HEK293 (cell line): Measurements from ENCODE around the gene HLA-DOB.
A peak's percentile ranks its signal among the peaks of the same experiment; 100 is the strongest.

ENCODE experiments used
- CTCF ChIA-PET: fragments of 350-600 bp; formaldehyde crosslinking; extraction: SDS; loops from one replicate; lab custom pipeline; 2021; ENCODE audit warnings: antibody characterized with exemption; lab: Yijun Ruan, JAX
- POLR2A ChIA-PET: fragments of 300-600 bp; formaldehyde crosslinking; extraction: SDS; loops from one replicate; lab custom pipeline; 2020; ENCODE audit warnings: antibody characterized with exemption, inconsistent platforms; lab: Yijun Ruan, JAX
- H3K27ac ChIP-seq: fragments of 200-500 bp; sonication (Bioruptor generic); 2 replicates; pipeline ENCODE4 v1.5.1; 2014; ENCODE audit warnings: low read depth, low read length, control low read depth, inconsistent platforms; ENCODE audit errors: extremely low read depth
- H3K36me3 ChIP-seq, 2 experiments: fragments of 200-500 bp in 1 of 2; sonication (Bioruptor generic) in 1 of 2; 1 replicate in 1 of 2; 2 replicates in 1 of 2; pipeline ENCODE4 v1.5.1; 2014 to 2017; ENCODE audit warnings: inconsistent platforms in 2 of 2, low read length in 2 of 2; ENCODE audit not compliant: control insufficient read depth in 2 of 2, insufficient read depth in 1 of 2
- H3K4me1 ChIP-seq: fragments of 200-500 bp; sonication (Bioruptor generic); 2 replicates; pipeline ENCODE4 v1.5.1; 2014; ENCODE audit warnings: mild to moderate bottlenecking, low read length, inconsistent platforms; ENCODE audit not compliant: control insufficient read depth, insufficient read depth
- H3K4me3 ChIP-seq: 2 replicates; pipeline ENCODE4 v1.5.1; 2011; ENCODE audit warnings: low read depth, mild to moderate bottlenecking, control low read depth, low read length, moderate library complexity
- H3K9me3 ChIP-seq: fragments of 200-500 bp; sonication (Bioruptor generic); 2 replicates; pipeline ENCODE4 v1.5.1; 2014; ENCODE audit warnings: low read depth, low read length, inconsistent platforms; ENCODE audit not compliant: control insufficient read depth, insufficient read depth
- GLIS1 ChIP-seq: fragments of 450-650 bp; formaldehyde crosslinking; IDR thresholded peaks from 2 replicates; pipeline ENCODE4 v1.5.1; 2016; ENCODE audit warnings: missing biosample characterization, missing genetic modification characterization
- GLIS2 ChIP-seq: fragments of 450-650 bp; formaldehyde crosslinking; IDR thresholded peaks from 2 replicates; pipeline ENCODE4 v1.5.1; 2016; ENCODE audit warnings: missing biosample characterization, missing genetic modification characterization
- IKZF3 ChIP-seq: fragments of 450-650 bp; IDR thresholded peaks from 2 replicates; pipeline ENCODE4 v1.5.0; 2018; ENCODE audit warnings: missing biosample characterization, mild to moderate bottlenecking, missing genetic modification characterization, moderate library complexity
- PATZ1 ChIP-seq: fragments of 450-650 bp; formaldehyde crosslinking; IDR thresholded peaks from 2 replicates; pipeline ENCODE4 v1.5.1; 2016; ENCODE audit warnings: missing biosample characterization, missing genetic modification characterization
- PRDM1 ChIP-seq: fragments of 450-650 bp; formaldehyde crosslinking; IDR thresholded peaks from 2 replicates; pipeline ENCODE4; 2016; ENCODE audit warnings: missing biosample characterization, missing genetic modification characterization
- SCRT1 ChIP-seq: fragments of 450-650 bp; formaldehyde crosslinking; IDR thresholded peaks from 2 replicates; pipeline ENCODE4 v1.5.1; 2016; ENCODE audit warnings: missing biosample characterization, missing genetic modification characterization, borderline replicate concordance
- SP7 ChIP-seq: fragments of 450-650 bp; formaldehyde crosslinking; IDR thresholded peaks from 2 replicates; pipeline ENCODE4 v1.5.1; 2016; ENCODE audit warnings: missing biosample characterization, missing genetic modification characterization
- ZBTB10 ChIP-seq: fragments of 450-650 bp; formaldehyde crosslinking; IDR thresholded peaks from 2 replicates; pipeline ENCODE4 v1.5.1; 2016; ENCODE audit warnings: missing biosample characterization, missing genetic modification characterization
- ZBTB17 ChIP-seq: fragments of 450-650 bp; formaldehyde crosslinking; IDR thresholded peaks from 2 replicates; pipeline ENCODE4 v1.5.1; 2016; ENCODE audit warnings: missing biosample characterization, missing genetic modification characterization
- ZBTB20 ChIP-seq: fragments of 450-650 bp; formaldehyde crosslinking; IDR thresholded peaks from 2 replicates; pipeline ENCODE4 v1.5.1; 2016; ENCODE audit warnings: missing biosample characterization, missing genetic modification characterization
- ZBTB48 ChIP-seq: fragments of 450-650 bp; formaldehyde crosslinking; IDR thresholded peaks from 2 replicates; pipeline ENCODE4 v1.5.1; 2016; ENCODE audit warnings: missing biosample characterization, missing genetic modification characterization
- ZIC2 ChIP-seq: fragments of 450-650 bp; formaldehyde crosslinking; IDR thresholded peaks from 2 replicates; pipeline ENCODE4 v1.5.1; 2016; ENCODE audit warnings: missing biosample characterization, missing genetic modification characterization
- ZNF16 ChIP-seq: fragments of 450-650 bp; formaldehyde crosslinking; IDR thresholded peaks from 2 replicates; pipeline ENCODE4 v1.5.1; 2016; ENCODE audit warnings: low read depth, missing biosample characterization, missing genetic modification characterization
- ZNF184 ChIP-seq: fragments of 450-650 bp; IDR thresholded peaks from 2 replicates; pipeline ENCODE4 v1.5.1; 2018; ENCODE audit warnings: missing biosample characterization, mild to moderate bottlenecking, missing genetic modification characterization
- ZNF324 ChIP-seq: fragments of 450-650 bp; formaldehyde crosslinking; IDR thresholded peaks from 2 replicates; pipeline ENCODE4 v1.5.1; 2016; ENCODE audit warnings: missing biosample characterization, missing genetic modification characterization
- ZNF362 ChIP-seq: fragments of 450-650 bp; formaldehyde crosslinking; IDR thresholded peaks from 2 replicates; pipeline ENCODE4 v1.5.1; 2016; ENCODE audit warnings: missing biosample characterization, missing genetic modification characterization
- ZNF394 ChIP-seq: fragments of 450-650 bp; formaldehyde crosslinking; IDR thresholded peaks from 2 replicates; pipeline ENCODE4 v1.5.1; 2016; ENCODE audit warnings: missing biosample characterization, missing genetic modification characterization, mild to moderate bottlenecking, moderate library complexity, borderline replicate concordance
- ZNF518A ChIP-seq: fragments of 450-650 bp; formaldehyde crosslinking; conservative IDR thresholded peaks from 2 replicates; pipeline ENCODE4 v1.5.1; 2016; ENCODE audit warnings: low read depth, missing biosample characterization, missing genetic modification characterization
- ZNF561 ChIP-seq: fragments of 450-650 bp; IDR thresholded peaks from 2 replicates; pipeline ENCODE4 v1.5.1; 2018; ENCODE audit warnings: missing biosample characterization, missing genetic modification characterization, borderline replicate concordance
- ZNF629 ChIP-seq: fragments of 450-650 bp; formaldehyde crosslinking; IDR thresholded peaks from 2 replicates; pipeline ENCODE4 v1.5.1; 2017; ENCODE audit warnings: missing biosample characterization, missing genetic modification characterization

HLA-DOB gene

GRCh38 chr6:32837651-32838113 is 20.9 kb upstream of the HLA-DOB start:
- H3K4me1 ChIP-seq, result 0 out of 2 replicates have a peak, but pooled peaks cover 3% of the 10 kb centered on the region
- no peaks in the 10 kb centered on the region for H3K9me3 ChIP-seq
- peak overlapping the region; percentile 87 for H3K4me3 ChIP-seq
- ChIA-PET CTCF (interaction anchor here (0.6 to 6.7 kb wide), 38 partner anchors 9 to 1257 kb away, joined by 3 to 355 read pairs (median 8); partner anchors contain the start of genes HLA-DMA, HLA-DQB2, PSMB9 and TAP1), POLR2A (interaction anchor here (0.7 to 3.5 kb wide), 20 partner anchors 8 to 147 kb away, joined by 3 to 83 read pairs (median 7); partner anchors contain the start of genes BRD2, PSMB9 and TAP1)
- 0 out of 2 replicates have a peak, but pooled peaks have one; percentile 40 for TF ChIP-seq ZBTB48 (tag by site-specific recombination)
- no peak for TF ChIP-seq IKZF3 (tag by site-specific recombination)
- peak; percentile 60 for TF ChIP-seq ZBTB20 (tag by site-specific recombination)
- TF ChIP-seq ZNF561, result 0 out of 2 replicates have a peak, but pooled peaks have one; percentile 35
- no peak for TF ChIP-seq ZNF394
- TF ChIP-seq ZNF16 (tag by site-specific recombination), result no peak
- TF ChIP-seq ZNF324 (tag by site-specific recombination), result 0 out of 2 replicates have a peak, but pooled peaks have one; percentile 17
- TF ChIP-seq GLIS1, result peak; percentile 72
- peak; percentile 46; the same call in 1 of the 2 replicates for TF ChIP-seq PATZ1 (tag by site-specific recombination)
- TF ChIP-seq SP7, result 0 out of 2 replicates have a peak, but pooled peaks have one; percentile 10
- 0 out of 2 replicates have a peak, but pooled peaks have one; percentile 21 for TF ChIP-seq ZIC2 (tag by site-specific recombination)
- no peak for TF ChIP-seq SCRT1 (tag by site-specific recombination)
- 0 out of 2 replicates have a peak, but pooled peaks have one; percentile 29 for TF ChIP-seq ZBTB10 (tag by site-specific recombination)
- no peak for TF ChIP-seq ZNF362 (tag by site-specific recombination)
- TF ChIP-seq ZNF629 (tag by site-specific recombination), result no peak; the same call in 1 of the 2 replicates
- TF ChIP-seq PRDM1 (tag by site-specific recombination), result no peak
- no peak for TF ChIP-seq ZBTB17 (tag by site-specific recombination)
- peak; percentile 80; the same call in 1 of the 2 replicates for TF ChIP-seq GLIS2
- no peak for TF ChIP-seq ZNF184 (tag by site-specific recombination)
- no peak for TF ChIP-seq ZNF518A (tag by site-specific recombination)
- peaks cover 0 to 19% of the 10 kb centered on the region in 2 experiments; a peak in 1 of 3 replicates for H3K36me3 ChIP-seq
- H3K27ac ChIP-seq, result peak overlapping the region; percentile 38; the same call in 1 of the 2 replicates
